Brain pericyte (primary cell): ENCODE data around the gene DUT.

ENCODE experiments used
- DNase-seq: peaks from one replicate; pipeline ENCODE4 v3.0.0-alpha.2; 2012; ENCODE audit warnings: low read depth, low spot score

DUT gene

GRCh38 chr15:48371550-48371949, 40.3 kb downstream of the DUT start:
- DNase-seq: no peak

GRCh38 chr15:48371961-48372360, 40.7 kb downstream of the DUT start:
- DNase-seq: no peak

GRCh38 chr15:48373821-48374451, 42.7 kb downstream of the DUT start:
- no peak for DNase-seq

- no peak for DNase-seq
Observed at GRCh38 chr15:48374472-48374871, 43.2 kb downstream of the DUT start.

- no peak for DNase-seq
Observed at GRCh38 chr15:48375767-48376166, 44.5 kb downstream of the DUT start.

GRCh38 chr15:48380198-48380597, 49.0 kb downstream of the DUT start:
- no peak for DNase-seq

- DNase-seq: no peak
Observed at GRCh38 chr15:48381861-48382260, 50.6 kb downstream of the DUT start.

GRCh38 chr15:48383031-48383430, 51.8 kb downstream of the DUT start:
- DNase-seq: no peak

GRCh38 chr15:48384616-48385015, 53.4 kb downstream of the DUT start:
- DNase-seq: no peak

- no peak for DNase-seq
Observed at GRCh38 chr15:48385031-48385830, 54.0 kb downstream of the DUT start.

GRCh38 chr15:48388016-48388851, 57.0 kb downstream of the DUT start:
- no peak for DNase-seq

- DNase-seq: no peak
Observed at GRCh38 chr15:48388910-48389309, 57.7 kb downstream of the DUT start.

GRCh38 chr15:48389691-48390143, 58.5 kb downstream of the DUT start:
- no peak for DNase-seq

- DNase-seq: no peak
Observed at GRCh38 chr15:48391950-48392349, 60.7 kb downstream of the DUT start.

GRCh38 chr15:48392356-48392755, 61.1 kb downstream of the DUT start:
- no peak for DNase-seq
